T47D (cell line): ENCODE data around the gene NR6A1.

Experiments used
- DNase-seq, 2 experiments: peaks; one replicate each; pipeline versions ENCODE4 v3.0.0 to v3.0.0-alpha.2; 2011 to 2012; ENCODE audit warnings: low read depth in 1 of 2, low spot score in 1 of 2
- JUND ChIP-seq: IDR thresholded peaks from 2 replicates; pipeline ENCODE4 v1.6.1; 2012; ENCODE audit warnings: low read depth
- in situ Hi-C: cut with HindIII; loops from 2 replicates; pipeline ENCODE4 v1.10.0; 2016; ENCODE audit warnings: low sequenced_read_pairs, low pct_unique_long_range_greater_than_20kb

Gene NR6A1

GRCh38 chr9:124768750-124769548 lies 2.2 kb downstream of the NR6A1 start:
- no peak for TF ChIP-seq JUND
- no peak for DNase-seq
- in situ Hi-C loops = no loop called here

DNA sequence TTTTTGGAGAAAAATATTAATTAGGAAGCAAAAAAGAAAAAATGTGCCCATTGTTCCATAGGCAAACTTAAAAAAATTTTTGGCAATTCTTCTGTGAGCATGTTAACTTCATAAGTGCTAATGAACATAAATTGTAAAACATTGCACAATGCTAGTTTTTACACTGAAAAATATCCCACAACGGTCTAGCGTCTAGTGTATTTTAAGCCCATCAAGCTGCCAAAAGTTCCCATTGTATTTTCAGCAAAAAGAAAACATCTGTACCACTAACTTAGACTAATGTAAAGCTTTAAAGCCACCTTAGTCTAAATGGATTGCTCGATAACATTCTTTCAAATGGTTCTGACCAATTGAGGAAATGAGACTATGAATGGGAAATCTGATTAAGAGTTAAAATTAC lies 2.8 kb downstream of the NR6A1 start:
- TF ChIP-seq JUND = no peak
- in situ Hi-C loops = no loop called here
- DNase-seq = no peak

DNA sequence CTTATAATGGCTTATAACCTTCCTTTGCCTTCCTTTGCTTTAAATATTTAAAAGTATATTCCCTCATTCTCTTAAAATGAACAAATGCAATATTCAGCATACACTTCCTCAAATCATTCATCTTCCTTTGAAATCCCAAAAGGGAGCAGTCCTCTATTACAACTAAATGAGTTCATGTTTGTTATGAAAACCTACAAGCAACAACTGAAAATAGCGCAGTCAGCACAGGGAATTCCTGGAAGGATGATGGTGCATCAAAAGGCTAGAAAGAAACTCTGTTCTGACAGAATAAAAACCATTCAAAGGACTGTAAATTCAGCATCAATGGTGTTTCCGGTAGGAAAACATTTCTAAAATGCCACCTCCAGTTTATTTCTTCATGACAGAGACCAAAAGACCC lies 3.3 kb downstream of the NR6A1 start:
- DNase-seq = no peak
- TF ChIP-seq JUND = no peak
- in situ Hi-C loops = no loop called here

- in situ Hi-C loops = no loop called here
- no peak for TF ChIP-seq JUND
- no peak for DNase-seq
Measured at GRCh38 chr9:124766815-124767554, 4.1 kb downstream of the NR6A1 start.

GRCh38 chr9:124766326-124766725 lies 4.8 kb downstream of the NR6A1 start:
- no peak for DNase-seq
- no peak for TF ChIP-seq JUND
- in situ Hi-C loops = no loop called here

- in situ Hi-C loops = no loop called here
- no peak for DNase-seq
- TF ChIP-seq JUND = no peak
Measured at GRCh38 chr9:124765439-124765835, 5.7 kb downstream of the NR6A1 start.

DNA sequence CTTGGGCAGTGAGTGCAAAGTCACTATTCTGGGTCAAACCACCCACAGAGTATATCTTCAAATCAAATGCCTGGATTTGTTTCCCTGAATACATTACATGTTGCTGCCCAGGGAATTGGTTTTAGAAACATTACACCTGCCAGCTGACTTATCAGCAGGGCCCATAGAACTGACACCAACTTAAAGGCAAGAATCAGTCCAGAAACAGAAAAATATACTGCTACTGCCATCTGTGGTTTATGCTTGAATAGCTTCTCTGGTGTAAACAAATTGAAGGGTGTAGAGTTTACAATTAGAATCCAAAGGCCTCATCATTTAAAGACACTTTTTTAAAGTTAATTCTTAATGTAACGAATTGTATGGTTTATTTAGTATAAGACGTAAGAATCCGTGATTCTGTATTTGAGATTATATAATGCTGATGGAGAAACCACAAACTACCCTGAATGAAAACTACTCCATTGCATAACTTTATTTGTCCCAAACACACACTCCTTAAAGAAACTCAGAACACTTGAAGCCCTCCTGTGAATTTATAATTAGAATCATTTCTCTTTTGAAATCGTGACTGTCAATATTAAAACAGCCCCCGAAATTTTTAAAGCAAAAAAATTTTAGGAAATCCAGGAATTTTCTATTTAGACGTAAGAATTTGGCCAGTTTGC lies 6.2 kb downstream of the NR6A1 start:
- in situ Hi-C loops = no loop called here
- DNase-seq = peak in 1 of 2 experiments; percentile 57
- TF ChIP-seq JUND = no peak

DNA sequence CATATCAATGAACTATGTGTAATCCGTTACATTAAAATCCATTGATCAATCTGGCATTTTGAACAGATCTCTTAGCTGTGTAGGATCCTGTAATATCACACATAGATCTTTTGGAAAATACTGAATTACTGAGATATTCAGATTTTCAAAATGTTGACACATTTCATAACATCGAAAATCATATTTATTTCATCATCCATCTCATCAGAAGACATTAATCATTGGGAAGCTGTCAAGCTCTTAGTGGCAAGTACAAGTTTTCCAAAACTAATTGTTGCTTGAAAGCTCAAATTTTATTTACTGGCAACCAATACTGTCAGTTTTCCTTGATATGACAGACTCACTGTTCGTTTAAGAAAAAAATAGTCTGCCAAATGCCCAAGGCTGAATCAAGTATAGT lies 8.5 kb downstream of the NR6A1 start:
- TF ChIP-seq JUND = no peak
- no peak for DNase-seq
- in situ Hi-C loops = no loop called here

DNA sequence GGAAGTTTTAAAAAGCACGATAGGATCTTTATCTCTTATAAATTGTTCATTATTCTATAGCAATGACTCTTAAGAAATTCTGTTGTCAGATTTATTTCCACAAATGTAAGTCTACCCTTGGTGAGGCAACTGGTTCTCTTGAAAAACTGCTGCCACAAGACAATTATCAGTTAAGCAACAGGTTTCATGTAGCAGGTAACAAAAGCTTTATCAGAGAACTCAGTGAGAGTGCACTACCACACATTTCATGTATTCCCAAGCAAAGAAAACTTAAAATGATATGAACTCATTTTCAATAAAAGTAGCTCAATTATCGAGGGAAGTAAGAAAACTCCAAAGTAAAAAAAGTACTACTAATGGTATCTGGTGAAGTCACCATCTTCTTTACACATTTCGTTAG lies 9.4 kb downstream of the NR6A1 start:
- no peak for DNase-seq
- TF ChIP-seq JUND = no peak
- in situ Hi-C loops = no loop called here

DNA sequence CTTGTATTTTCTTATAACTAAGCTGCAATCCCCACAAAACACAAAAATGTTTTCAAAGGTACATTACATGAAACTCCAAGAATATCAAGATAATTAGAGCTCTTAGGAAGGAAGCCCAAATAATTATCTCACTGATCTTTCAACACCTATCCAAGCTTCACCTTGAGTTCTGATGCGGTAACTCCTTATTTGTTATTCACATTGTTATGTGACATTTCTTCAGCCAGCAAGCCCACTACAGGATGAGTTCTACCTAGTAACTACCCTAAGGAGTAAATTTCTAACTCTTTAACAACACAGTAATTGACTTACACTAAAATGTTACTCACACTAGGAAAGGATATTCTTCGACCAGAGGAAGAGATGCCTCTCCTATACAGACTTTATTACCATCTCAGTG lies 9.9 kb downstream of the NR6A1 start:
- in situ Hi-C loops = no loop called here
- no peak for TF ChIP-seq JUND

GRCh38 chr9:124760719-124761118 lies 10.4 kb downstream of the NR6A1 start:
- DNase-seq = no peak
- TF ChIP-seq JUND = no peak
- in situ Hi-C loops = no loop called here

More for the DNA sequence above, 9.9 kb downstream of the NR6A1 start:
- no peak for DNase-seq

- no peak for DNase-seq
- in situ Hi-C loops = no loop called here
- TF ChIP-seq JUND = no peak
Measured at GRCh38 chr9:124759327-124759726, 11.8 kb downstream of the NR6A1 start.

GRCh38 chr9:124758691-124759090 lies 12.4 kb downstream of the NR6A1 start:
- DNase-seq = peak in 1 of 2 experiments; percentile 77
- TF ChIP-seq JUND = no peak; the same call in 1 of the 2 replicates
- in situ Hi-C loops = no loop called here
